Measurements from ENCODE around the gene COMMD2. TPM values are rescaled to one million over a fixed set of nuclear protein-coding genes. Genes with fewer than 3 reads are reported as not detected.

Gene COMMD2
- total RNA-seq, 1 experiment from 2014 or later = 35.5 TPM

DNA sequence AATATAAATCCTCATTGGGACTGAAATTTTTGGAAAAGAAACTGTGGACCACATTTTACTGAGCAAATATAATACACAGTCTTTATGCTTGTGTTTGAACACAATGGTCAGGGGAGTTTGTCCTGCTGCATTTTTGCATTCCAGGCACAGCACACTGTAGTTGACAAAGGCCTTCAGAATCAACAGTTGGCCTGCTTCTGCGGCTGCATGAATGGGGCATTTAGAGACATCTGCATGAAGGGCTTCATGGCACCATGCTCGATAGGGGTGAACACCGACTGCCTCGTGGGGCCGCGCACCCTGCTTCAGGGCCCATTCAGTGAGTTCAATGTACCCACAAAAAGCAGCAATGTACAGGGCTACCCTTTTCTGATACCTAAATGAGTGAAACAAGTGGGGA is 15.4 kb upstream of the COMMD2 start (continued):
- no peak for TF ChIP-seq YY1 (IDR thresholded peaks at IDR 0.05; ENCODE audit: extremely low read depth, insufficient replicate concordance, low read depth, low read length)

DNA sequence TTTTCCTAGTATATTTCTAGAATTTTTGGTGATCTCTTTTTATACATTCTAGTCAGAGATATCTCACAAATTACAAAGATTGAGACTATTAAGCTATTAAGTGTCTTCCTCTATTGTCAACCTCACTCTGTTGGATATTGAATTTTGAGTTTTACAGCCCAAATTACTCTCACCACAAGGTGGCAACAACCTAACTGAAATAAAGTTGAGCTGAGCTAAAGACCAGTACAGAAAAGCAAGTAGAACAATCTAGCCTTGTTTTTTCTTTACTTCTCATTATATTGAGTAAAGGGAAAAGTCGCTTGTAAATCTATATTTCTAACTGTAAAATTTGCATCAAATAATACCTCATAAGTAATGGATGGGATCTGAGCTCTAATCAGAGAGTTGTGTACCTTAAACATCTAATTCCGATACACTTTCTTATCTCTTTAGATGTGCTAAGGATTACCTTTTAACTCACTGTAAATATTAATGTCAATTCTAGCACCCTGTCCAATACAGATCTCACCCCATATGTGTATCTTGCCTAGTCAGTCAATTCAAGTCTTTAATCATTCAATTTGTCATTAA is 13.6 kb upstream of the COMMD2 start:
- peak; percentile 79 for ATAC-seq
- RAD21 ChIA-PET (ENCODE audit: low non-redundant PET in 1 of 2, low total read pairs in 2 of 2, uncharacterized antibody in 2 of 2, unreplicated experiment in 2 of 2) = interaction anchor here (0.9 to 1.3 kb wide), 3 partner anchors 13 to 43 kb away, joined by 3 to 6 read pairs (median 4); partner anchors contain the start of gene COMMD2 (in 1 of the 2)
- no TSS peak for BruUV-seq (replicated peaks)

More for the DNA sequence above, 13.6 kb upstream of the COMMD2 start:
- TF ChIP-seq FOSL1 (IDR thresholded peaks at IDR 0.05; ENCODE audit: low read depth) = no peak
- no peak for TF ChIP-seq ZNF274 (IDR thresholded peaks at IDR 0.05; ENCODE audit: low read depth, low read length)
- no peak for TF ChIP-seq CEBPB (IDR thresholded peaks at IDR 0.05; ENCODE audit: low read depth)
- TF ChIP-seq RAD21 (IDR thresholded peaks at IDR 0.05; ENCODE audit: low read depth) = peak; percentile 72
- TF ChIP-seq POLR2A (IDR thresholded peaks at IDR 0.05; ENCODE audit: borderline replicate concordance, extremely low read depth, insufficient read depth, insufficient read length) = no peak
- TF ChIP-seq SRF (IDR thresholded peaks at IDR 0.05; ENCODE audit: low read depth) = no peak
- TF ChIP-seq, protein P1, sequence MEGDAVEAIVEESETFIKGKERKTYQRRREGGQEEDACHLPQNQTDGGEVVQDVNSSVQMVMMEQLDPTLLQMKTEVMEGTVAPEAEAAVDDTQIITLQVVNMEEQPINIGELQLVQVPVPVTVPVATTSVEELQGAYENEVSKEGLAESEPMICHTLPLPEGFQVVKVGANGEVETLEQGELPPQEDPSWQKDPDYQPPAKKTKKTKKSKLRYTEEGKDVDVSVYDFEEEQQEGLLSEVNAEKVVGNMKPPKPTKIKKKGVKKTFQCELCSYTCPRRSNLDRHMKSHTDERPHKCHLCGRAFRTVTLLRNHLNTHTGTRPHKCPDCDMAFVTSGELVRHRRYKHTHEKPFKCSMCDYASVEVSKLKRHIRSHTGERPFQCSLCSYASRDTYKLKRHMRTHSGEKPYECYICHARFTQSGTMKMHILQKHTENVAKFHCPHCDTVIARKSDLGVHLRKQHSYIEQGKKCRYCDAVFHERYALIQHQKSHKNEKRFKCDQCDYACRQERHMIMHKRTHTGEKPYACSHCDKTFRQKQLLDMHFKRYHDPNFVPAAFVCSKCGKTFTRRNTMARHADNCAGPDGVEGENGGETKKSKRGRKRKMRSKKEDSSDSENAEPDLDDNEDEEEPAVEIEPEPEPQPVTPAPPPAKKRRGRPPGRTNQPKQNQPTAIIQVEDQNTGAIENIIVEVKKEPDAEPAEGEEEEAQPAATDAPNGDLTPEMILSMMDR (IDR thresholded peaks at IDR 0.05 in 2 of 3, conservative IDR thresholded peaks at IDR 0.05 in 1 of 3; ENCODE audit: borderline replicate concordance in 1 of 3, insufficient read depth in 1 of 3, low read depth in 2 of 3, low read length in 2 of 3) = peak; percentile 50 to 64 (median 56)
- TF ChIP-seq, protein P2, sequence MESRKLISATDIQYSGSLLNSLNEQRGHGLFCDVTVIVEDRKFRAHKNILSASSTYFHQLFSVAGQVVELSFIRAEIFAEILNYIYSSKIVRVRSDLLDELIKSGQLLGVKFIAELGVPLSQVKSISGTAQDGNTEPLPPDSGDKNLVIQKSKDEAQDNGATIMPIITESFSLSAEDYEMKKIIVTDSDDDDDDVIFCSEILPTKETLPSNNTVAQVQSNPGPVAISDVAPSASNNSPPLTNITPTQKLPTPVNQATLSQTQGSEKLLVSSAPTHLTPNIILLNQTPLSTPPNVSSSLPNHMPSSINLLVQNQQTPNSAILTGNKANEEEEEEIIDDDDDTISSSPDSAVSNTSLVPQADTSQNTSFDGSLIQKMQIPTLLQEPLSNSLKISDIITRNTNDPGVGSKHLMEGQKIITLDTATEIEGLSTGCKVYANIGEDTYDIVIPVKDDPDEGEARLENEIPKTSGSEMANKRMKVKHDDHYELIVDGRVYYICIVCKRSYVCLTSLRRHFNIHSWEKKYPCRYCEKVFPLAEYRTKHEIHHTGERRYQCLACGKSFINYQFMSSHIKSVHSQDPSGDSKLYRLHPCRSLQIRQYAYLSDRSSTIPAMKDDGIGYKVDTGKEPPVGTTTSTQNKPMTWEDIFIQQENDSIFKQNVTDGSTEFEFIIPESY (IDR thresholded peaks at IDR 0.05; ENCODE audit: extremely low read depth, insufficient replicate concordance, low read length) = no peak
- Histone ChIP-seq H3K36me3 (ENCODE audit: control insufficient read depth in 1 of 2, insufficient read depth in 2 of 2, low read length in 2 of 2) (no peaks in the 10 kb centered on the region), H3K9me2 (ENCODE audit: insufficient read depth) (no peaks in the 10 kb centered on the region), H3K79me2 (ENCODE audit: insufficient read depth, low read length) (no peaks in the 10 kb centered on the region), H3K4me1 (ENCODE audit: control insufficient read depth in 1 of 2, insufficient read depth in 2 of 2, low read length in 2 of 2) (no peaks in the 10 kb centered on the region), H3K4me3 (replicated peaks in 1 of 2; ENCODE audit: low read depth in 1 of 2, low read length in 2 of 2) (no peak overlapping the region), H3K9ac (ENCODE audit: low read length) (no peak overlapping the region), H3K27ac (ENCODE audit: low read depth, low read length) (no peak overlapping the region), H2AFZ (ENCODE audit: low read depth, low read length, poor library complexity, severe bottlenecking) (no peak overlapping the region), H3K9me3 (ENCODE audit: control insufficient read depth in 1 of 2, insufficient read depth in 1 of 2, low read depth in 1 of 2, low read length in 2 of 2) (no peaks in the 10 kb centered on the region), H3K27me3 (ENCODE audit: insufficient read depth, low read length) (peaks cover 3% of the 10 kb centered on the region; the same call in 1 of the 2 replicates), H4K20me1 (ENCODE audit: insufficient read depth) (no peaks in the 10 kb centered on the region), H3K4me2 (ENCODE audit: low read length) (no peak overlapping the region)
- ChIA-PET CTCF (interaction anchor here (0.6 to 3.3 kb wide), 21 partner anchors 8 to 730 kb away, joined by 3 to 47 read pairs (median 4); partner anchors contain the start of gene COMMD2), POLR2A (no interaction called here)
- intact Hi-C loops (cut with micrococcal nuclease) = loop anchor here (1.0 to 5.0 kb wide), 2 partner anchors 42 to 456 kb away; no protein-coding TSS in a partner anchor
- DNase-seq (ENCODE audit: low read depth, low spot score) = no peak

Data from HCT116 (cell line).